Measurements from ENCODE around the gene TTLL11.

Gene TTLL11

GRCh38 chr9:122040561-122041242, 52.4 kb downstream of the TTLL11 start:
- TF ChIP-seq CTCF (IDR thresholded peaks at IDR 0.05; ENCODE audit: extremely low read depth, insufficient read depth, missing control alignments), result no peak
- DNase-seq (ENCODE audit: low spot score), result no peak
- in situ Hi-C loops (cut with MboI; ENCODE audit: low pct_unique_long_range_greater_than_20kb, low sequenced_read_pairs, unreplicated experiment), result no loop called here

GRCh38 chr9:122039234-122039633, 53.9 kb downstream of the TTLL11 start:
- no peak for TF ChIP-seq CTCF (IDR thresholded peaks at IDR 0.05; ENCODE audit: extremely low read depth, insufficient read depth, missing control alignments)
- no peak for DNase-seq (ENCODE audit: low spot score)
- in situ Hi-C loops (cut with MboI; ENCODE audit: low pct_unique_long_range_greater_than_20kb, low sequenced_read_pairs, unreplicated experiment), result no loop called here

GRCh38 chr9:122036988-122037387, 56.1 kb downstream of the TTLL11 start:
- in situ Hi-C loops (cut with MboI; ENCODE audit: low pct_unique_long_range_greater_than_20kb, low sequenced_read_pairs, unreplicated experiment), result no loop called here
- DNase-seq (ENCODE audit: low spot score), result no peak
- no peak for TF ChIP-seq CTCF (IDR thresholded peaks at IDR 0.05; ENCODE audit: extremely low read depth, insufficient read depth, missing control alignments)

- TF ChIP-seq CTCF (IDR thresholded peaks at IDR 0.05; ENCODE audit: extremely low read depth, insufficient read depth, missing control alignments), result no peak
- DNase-seq (ENCODE audit: low spot score), result no peak
- in situ Hi-C loops (cut with MboI; ENCODE audit: low pct_unique_long_range_greater_than_20kb, low sequenced_read_pairs, unreplicated experiment), result no loop called here
These were observed 56.7 kb downstream of the TTLL11 start for GRCh38 chr9:122036408-122036807.

- no peak for TF ChIP-seq CTCF (IDR thresholded peaks at IDR 0.05; ENCODE audit: extremely low read depth, insufficient read depth, missing control alignments)
- in situ Hi-C loops (cut with MboI; ENCODE audit: low pct_unique_long_range_greater_than_20kb, low sequenced_read_pairs, unreplicated experiment), result no loop called here
- no peak for DNase-seq (ENCODE audit: low spot score)
These were observed 59.2 kb downstream of the TTLL11 start for GRCh38 chr9:122033775-122034373.

GRCh38 chr9:122032346-122032745, 60.8 kb downstream of the TTLL11 start:
- TF ChIP-seq CTCF (IDR thresholded peaks at IDR 0.05; ENCODE audit: extremely low read depth, insufficient read depth, missing control alignments), result no peak
- DNase-seq (ENCODE audit: low spot score), result no peak
- in situ Hi-C loops (cut with MboI; ENCODE audit: low pct_unique_long_range_greater_than_20kb, low sequenced_read_pairs, unreplicated experiment), result no loop called here

Data from GM13977 (cell line).